NCI-H1105 treated with DMSO at 0.1 percent for 48 hours (cell line): ENCODE measurements around the gene TMED6.

Experiments used
- DNase-seq: peaks from one replicate; lab custom pipeline; 2025; lab: John Stamatoyannopoulos, UW

TMED6 gene

DNA sequence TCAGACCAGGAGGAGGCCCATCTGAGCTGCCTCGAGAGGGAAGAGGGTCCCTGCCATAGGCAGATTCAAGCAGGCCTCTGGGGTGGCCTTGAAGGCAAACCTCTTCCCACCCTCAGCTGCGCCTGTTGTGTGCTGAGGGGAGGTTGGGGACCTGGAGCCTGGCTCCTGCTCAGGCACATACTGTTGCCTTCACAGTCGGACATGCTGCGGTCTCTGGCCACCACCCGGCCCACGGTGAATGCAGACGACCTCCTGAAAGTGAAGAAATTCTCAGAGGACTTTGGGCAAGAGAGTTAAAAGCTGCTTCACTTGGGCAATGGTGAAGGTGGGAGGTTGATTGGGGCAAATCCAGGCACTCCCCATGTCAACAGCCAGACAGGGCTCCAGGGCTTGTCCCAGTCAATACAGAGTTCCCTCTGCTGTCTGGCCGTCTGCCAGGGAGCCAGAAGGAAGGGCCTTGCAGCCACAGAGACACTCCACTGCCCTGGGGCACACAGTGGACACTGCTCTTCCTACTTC, 27.5 kb downstream of the TMED6 start:
- DNase-seq: no peak

DNA sequence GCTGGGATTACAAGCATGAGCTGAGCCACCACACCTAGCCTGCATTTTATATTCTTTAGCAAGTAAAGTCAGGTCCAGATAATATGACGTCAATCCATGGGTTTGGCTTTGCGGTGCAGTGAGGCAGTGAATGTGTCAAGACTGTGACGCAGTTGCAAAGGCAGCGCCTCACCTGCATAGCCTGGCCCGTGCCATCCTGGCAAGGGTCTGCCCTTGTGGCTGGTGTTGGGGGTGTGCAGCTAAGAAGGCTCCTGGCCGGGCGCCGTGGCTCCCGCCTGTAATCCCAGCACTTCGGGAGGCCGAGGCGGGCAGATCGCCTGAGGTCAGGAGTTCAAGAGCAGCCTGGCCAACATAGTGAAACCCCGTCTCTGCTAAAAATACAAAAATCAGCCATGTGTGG, 28.2 kb downstream of the TMED6 start:
- DNase-seq: no peak

DNA sequence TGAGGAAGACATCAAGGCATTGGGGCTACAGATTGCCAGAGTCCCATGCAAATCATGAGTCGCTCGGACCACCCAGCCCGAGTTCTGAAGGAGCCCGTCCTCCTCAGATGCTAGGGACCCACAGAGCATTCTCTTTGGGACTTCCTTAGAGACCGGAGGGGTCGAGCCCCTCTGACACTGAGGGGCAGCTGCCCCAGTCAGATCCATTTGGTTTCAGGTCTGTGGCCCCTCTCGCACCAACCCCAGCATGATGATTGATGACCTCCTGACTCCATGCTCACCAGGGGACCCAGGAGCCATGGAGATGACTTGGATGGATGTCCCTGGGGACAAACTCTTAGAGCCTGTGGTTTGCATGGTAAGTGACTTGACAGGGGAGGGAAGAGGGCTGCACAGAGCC, 29.2 kb downstream of the TMED6 start:
- DNase-seq: no peak

- no peak for DNase-seq
Measured at GRCh38 chr16:69321080-69321479, 30.5 kb downstream of the TMED6 start.

DNA sequence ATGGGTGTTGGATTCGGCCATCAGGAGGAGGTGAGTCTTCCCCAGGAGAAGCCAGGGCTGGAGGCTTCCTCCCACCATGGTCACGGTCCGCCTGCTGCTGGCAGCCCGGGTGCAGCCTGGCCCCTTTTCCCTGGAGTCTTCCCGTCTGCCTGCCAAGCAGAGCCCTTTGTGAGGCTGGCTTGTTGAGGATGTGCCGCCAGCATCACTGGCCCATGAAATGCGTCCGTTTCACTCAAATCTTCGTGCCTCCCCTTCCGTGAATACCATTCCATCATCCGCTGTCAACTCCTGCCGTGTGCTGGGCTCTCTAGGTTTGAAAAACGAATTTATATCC, 30.9 kb downstream of the TMED6 start:
- no peak for DNase-seq

DNA sequence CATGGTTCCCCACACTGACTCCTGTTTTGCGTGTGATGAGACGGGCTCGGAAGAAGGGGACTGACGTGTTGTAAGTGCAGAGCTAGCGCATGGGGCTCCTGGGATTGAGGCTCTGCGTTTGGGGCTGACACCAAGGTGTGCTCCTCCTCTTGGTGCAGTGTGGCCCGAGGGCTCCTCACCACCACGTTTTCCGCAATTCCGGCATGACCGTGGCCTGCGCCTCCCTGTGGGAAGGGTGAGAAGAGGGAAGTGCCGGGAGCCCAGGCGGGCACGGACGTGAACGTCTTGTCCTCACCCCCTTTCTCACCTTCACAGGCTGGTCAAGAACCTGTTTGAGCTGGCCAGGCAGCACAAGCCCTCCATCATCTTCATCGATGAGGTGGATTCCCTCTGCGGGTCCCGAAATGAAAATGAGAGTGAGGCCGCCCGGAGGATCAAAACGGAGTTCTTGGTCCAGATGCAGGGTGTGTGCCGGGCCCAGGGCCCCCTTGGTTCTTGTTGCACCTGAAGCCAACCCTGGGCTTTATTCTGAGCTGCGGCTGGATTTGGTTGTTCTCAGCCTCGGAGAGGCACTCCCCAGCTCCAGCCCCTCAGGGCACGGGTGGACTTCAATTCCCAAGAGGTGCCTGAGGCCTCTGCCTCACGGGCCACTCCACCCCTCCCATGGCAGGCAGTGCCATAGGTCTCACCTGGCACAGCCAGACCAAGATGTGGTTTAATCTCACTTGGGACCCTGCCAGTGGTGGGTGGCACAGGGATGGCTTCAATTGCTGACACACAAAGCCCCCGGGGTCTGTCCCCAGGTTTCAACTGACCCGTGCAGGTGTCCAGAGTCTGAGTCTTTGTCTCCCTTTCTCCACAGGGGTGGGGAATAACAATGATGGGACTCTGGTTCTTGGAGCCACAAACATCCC, 31.5 kb downstream of the TMED6 start:
- no peak for DNase-seq

DNA sequence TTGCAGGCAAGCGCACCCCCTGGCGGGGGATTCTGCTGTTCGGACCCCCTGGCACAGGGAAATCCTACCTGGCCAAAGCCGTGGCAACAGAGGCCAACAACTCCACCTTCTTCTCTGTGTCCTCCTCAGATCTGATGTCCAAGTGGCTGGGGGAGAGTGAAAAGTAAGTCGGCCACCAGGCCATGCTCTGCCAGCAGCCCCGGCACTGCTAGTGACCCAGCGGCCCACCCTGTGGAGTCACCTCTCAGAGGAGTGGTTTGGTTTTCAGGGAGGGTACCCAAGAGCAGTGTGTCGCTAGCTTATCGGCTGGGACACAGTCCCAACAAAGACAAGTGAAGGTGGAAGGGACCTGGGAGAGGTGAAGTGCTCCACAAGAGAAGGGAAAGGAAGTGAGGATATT, 32.2 kb downstream of the TMED6 start:
- DNase-seq: no peak

DNA sequence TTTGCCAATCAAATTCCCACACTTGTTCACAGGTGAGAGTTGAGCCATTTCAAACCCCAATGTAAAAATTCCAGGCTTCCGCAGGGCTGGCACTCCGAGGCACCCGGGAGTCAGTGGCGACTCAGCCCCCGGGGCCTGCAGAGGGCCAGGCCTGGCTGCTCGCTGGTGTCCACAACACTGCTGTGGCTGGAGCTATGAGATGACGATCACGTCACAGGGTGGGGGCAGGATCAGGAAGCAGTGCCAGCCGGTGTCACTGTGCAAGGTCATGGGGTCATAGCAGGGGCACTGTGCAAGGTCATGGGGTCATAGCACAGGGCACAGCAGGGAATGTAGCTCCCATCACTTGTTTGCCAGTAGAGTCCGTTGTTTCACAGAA, 32.7 kb downstream of the TMED6 start:
- DNase-seq: no peak

DNA sequence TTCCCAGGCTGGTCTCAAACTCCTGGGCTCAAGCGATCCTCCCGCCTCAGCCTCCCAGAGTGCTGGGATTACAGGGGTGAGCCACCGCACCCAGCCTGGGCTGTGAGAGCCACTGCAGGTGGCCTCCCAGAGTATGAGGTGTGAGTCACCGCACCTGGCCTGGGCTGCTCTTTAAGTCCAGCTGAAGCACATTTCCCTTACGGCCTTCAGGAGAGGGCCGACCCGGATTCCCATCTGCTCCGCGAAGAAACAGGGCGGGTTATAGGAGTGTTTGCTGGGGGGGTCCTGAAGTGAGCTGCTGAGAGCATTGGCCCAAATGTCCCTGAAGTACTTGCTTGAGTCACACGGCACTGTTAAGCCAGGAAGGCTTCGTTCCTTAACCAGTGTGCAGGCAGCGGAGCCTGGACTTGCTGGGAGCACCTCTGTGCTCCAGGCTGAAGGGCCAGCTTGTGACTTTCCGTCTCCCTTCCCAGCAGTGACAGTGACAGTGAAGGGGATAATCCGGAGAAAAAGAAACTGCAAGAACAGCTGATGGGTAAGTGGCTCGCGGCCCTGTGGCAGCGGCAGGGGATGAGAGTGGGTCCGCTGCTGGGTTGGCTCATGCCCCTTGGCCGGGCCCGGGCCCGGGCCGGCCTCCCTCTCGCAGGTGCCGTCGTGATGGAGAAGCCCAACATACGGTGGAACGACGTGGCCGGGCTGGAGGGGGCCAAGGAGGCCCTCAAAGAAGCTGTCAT, 33.2 kb downstream of the TMED6 start:
- no peak for DNase-seq

- no peak for DNase-seq
Measured at GRCh38 chr16:69316595-69317034, 35.0 kb downstream of the TMED6 start.

- no peak for DNase-seq
Measured at GRCh38 chr16:69315486-69316311, 35.9 kb downstream of the TMED6 start.

DNA sequence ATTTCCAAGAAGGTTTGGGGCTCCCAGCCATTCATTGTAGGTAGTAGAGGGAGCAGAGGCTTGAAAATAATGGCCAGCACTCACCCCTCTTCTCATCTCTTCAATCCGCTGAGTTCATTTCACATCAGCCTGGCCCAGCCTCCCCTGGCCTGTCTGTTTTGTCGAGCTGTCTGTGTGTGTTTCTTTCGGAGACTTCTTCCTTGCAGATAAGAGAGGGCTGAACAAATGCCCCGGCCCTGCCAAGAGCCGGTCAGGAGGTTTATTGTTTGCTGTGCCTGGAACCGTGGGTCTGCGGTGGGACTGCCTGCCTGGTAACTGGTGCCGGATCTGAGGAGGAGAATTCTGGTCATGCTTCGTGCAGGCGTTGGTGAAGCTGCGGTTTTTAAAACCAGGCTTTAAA, 37.1 kb downstream of the TMED6 start:
- DNase-seq: no peak

GRCh38 chr16:69313469-69313868, 38.1 kb downstream of the TMED6 start:
- DNase-seq: no peak

- no peak for DNase-seq
Measured at GRCh38 chr16:69311533-69312387, 39.8 kb downstream of the TMED6 start.

DNA sequence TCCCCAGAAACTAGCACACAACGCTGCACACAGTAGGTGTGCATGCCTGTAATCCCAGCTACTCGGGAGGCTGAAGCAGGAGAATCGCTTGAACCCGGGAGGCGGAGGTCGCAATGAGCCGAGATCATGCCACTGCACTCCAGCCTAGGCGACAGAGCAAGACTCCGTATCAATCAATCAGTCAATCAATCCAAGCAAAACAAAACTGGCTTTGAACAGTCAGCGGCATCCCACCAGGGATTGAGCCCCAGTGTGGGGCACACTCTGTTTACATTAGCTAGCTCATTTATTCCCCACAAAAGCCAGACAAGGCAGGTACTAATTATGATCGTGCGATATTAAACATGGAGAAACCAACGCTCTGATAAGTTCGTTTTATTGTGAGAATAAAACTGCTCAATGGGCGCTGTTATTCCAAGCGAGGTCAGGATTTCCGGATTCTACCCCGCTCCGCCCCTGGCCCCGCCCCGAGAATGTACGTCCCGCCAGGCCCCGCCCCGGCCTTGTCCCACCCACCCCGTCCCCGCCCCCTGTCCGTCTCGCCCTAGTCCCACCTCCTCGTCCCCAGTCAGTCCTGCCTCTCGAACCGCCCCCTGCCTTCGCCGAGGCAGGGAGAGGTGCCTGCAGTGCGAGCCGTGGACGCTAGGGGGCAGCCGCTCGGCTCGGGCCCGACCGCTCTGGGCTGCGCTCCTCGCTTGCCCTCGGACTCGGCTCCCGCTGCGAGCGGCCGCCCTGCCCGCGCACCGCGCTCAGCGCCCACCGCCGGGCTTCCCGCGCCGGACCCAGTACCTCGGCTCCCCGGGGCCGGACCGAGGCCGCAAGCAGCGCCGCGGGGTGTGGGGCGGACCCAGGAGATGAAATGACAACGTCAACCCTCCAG, 40.7 kb downstream of the TMED6 start, which contains the start of gene VPS4A:
Gene VPS4A, plus strand, starts transcription at position 698 of the 880 bp plus-strand sequence. Its CDS starts 162 bp downstream, at position 860.
- DNase-seq: peak; percentile 81

- DNase-seq: no peak
Measured at GRCh38 chr16:69309316-69309715, 42.3 kb downstream of the TMED6 start.

GRCh38 chr16:69307856-69308255, 43.7 kb downstream of the TMED6 start:
- DNase-seq: no peak

- no peak for DNase-seq
Measured at GRCh38 chr16:69307091-69307490, 44.5 kb downstream of the TMED6 start.

- DNase-seq: no peak
Measured at GRCh38 chr16:69306031-69306430, 45.6 kb downstream of the TMED6 start.

DNA sequence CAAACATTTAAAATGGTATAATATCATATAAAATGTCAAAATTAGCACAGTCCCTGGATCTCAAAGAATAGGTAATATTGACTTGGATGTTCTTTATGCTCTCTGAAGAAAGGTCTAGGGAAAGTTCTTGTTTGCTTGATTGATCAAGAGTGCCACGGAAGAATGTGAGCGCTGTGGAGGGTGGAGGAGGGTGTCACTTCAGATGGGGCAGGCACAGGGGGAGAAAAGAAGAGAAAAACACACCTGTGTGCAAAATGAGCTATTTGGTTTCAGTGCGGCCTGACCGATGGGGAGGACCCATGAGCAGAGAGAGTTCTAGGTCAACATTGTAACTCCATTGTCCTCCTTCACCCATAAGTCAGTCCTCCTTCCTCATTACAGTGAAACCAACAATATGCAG, 49.3 kb downstream of the TMED6 start:
- no peak for DNase-seq
